SJSA1 (cell line): Measurements from ENCODE around the gene ZNF74. TPM values are rescaled to one million over a fixed set of nuclear protein-coding genes. Genes with fewer than 3 reads are reported as not detected.
"Not testable (repeated sequence)": the region's sequence is repeated elsewhere in the genome, so short reads cannot be mapped to it uniquely, and the experiment has no call there.

Experiments
- DNase-seq, 2 experiments: peaks; one replicate each; pipeline ENCODE4 v3.0.0-alpha.2; 2015 to 2020; ENCODE audit warnings: low spot score in 2 of 2, low read depth in 1 of 2
- H3K27ac ChIP-seq: fragments of 250-450 bp; sonication (Bioruptor Pico); 2 replicates; pipeline ENCODE4 v1.5.1; 2020; ENCODE audit warnings: mild to moderate bottlenecking, moderate library complexity
- H3K27me3 ChIP-seq: fragments of 250-450 bp; sonication (Bioruptor Pico); replicated peaks from 2 replicates; pipeline ENCODE4 v1.5.1; 2020; ENCODE audit warnings: mild to moderate bottlenecking, moderate library complexity
- H3K36me3 ChIP-seq: fragments of 250-450 bp; sonication (Bioruptor Pico); 2 replicates; pipeline ENCODE4 v1.5.1; 2020; ENCODE audit warnings: mild to moderate bottlenecking
- H3K4me1 ChIP-seq: fragments of 250-450 bp; sonication (Bioruptor Pico); replicated peaks from 2 replicates; pipeline ENCODE4 v1.6.1; 2021; ENCODE audit warnings: mild to moderate bottlenecking
- H3K4me3 ChIP-seq: fragments of 250-450 bp; sonication (Bioruptor Pico); 2 replicates; pipeline ENCODE4 v1.5.1; 2020; ENCODE audit warnings: mild to moderate bottlenecking
- H3K9me3 ChIP-seq: fragments of 250-450 bp; sonication (Bioruptor Pico); replicated peaks from 2 replicates; pipeline ENCODE4 v1.5.1; 2020; ENCODE audit warnings: mild to moderate bottlenecking
- total RNA-seq: library from RNA; depleted of rRNA; stranded (reverse); fragments of >200 nt; shearing (Covaris generic); gene quantifications from 2 replicates; pipeline ENCODE4 v1.2.3, GENCODE V29; 2014

ZNF74 gene
- total RNA-seq, 1 experiment from 2014 or later, result 11.5 TPM

DNA sequence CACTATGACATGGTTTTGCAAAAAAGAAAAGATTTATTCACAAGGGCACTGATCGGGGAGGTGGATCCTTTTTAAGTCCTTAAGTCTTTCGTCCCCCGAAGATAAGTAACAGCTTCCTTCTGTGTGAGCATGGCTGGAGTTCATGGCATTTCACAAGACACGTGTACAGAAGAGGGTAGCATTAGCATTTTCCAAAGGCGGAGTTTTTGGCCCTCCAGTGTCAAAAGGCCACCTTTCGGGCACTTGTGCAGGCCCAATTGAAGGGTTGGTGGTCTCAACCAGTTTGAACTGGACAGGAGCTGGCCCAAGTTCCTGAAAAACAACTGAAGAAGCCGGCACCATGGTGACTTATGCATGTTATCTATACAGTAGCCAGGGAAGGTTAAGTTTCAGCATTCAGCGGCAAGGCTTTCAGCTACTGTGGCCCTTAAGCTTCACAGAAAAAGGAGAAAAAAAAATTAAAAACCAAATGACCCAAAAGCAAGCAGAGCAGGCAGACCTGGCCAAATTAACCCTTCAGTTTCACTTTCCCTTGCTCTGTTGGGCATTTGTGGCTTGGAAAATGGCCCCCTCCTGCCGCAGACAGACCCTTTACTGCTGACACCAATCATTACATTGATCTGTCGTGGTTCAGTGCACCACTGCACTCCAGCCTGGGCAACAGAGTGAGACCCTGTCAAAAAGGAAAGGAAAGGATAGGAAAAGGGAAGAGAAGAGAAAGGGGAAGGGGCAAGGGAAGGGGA is 18.7 kb downstream of the ZNF74 start:
- Histone ChIP-seq H3K27ac (no peak overlapping the region), H3K4me3 (no peak overlapping the region), H3K36me3 (no peaks in the 10 kb centered on the region), H3K9me3 (no peaks in the 10 kb centered on the region), H3K4me1 (no peaks in the 10 kb centered on the region), H3K27me3 (no peaks in the 10 kb centered on the region)
- DNase-seq, result no peak

DNA sequence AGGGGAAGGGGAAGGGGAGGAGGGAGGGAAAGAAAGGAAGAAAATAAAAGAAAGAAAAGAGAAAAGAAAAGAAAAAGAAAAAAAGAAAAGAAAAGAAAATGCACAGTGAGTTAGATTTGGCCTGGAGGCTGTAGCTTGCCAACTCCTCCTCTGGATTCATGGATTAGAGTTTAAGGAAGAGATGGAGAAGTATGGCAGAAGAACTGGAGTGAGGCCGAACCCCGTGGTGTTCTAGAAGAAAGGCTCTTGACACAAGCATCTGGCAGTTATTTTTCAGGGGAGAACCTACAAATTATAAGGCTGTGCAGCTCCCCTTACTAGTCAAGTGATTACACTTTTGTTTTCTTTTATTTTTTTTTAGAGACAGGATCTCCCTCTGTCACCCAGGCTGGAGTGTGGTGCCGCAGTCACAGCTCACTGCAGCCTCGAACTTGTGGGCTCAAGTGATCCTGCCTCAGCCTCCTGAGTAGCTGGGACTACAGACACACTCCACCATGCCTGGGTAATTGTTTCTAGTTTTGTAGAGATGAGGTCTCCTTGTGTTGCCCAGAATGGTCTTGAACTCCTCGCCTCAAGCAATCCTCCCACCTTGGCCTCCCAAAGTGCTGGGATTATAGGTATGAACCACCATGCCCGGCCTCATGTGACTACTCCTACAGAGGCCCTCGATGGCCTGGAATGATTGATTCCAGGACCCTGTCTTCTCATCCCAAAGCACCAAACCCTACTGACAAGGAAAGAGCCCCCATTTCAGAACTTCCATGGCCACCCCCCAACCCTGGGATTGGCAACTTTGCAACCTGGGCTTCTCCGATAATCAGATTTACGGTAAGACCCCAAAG is 19.5 kb downstream of the ZNF74 start:
- no peak for DNase-seq
- Histone ChIP-seq H3K4me3 (no peak overlapping the region), H3K4me1 (peaks cover 2% of the 10 kb centered on the region), H3K27ac (no peak overlapping the region), H3K36me3 (no peaks in the 10 kb centered on the region), H3K27me3 (no peaks in the 10 kb centered on the region), H3K9me3 (no peaks in the 10 kb centered on the region)

DNA sequence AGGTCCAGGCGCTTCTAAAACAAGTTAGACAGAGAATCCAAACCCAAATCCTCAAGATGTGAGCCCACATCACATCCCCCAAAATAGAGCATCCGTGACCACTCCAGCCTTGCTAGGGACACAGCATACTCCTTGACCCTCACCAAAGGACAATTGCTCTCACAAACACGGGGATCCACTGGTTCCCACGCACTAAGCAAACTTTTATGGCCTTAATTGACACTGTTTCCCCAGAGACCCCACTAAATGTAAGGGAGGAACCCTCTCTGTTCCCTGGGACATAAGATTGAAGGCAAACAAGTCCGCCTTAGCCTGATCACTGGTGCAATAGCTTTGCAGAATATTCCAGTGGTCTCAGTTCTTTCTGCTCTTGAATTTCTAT is 20.1 kb downstream of the ZNF74 start:
- no peak overlapping the region for H3K4me3 ChIP-seq
- H3K27me3 ChIP-seq, result no peaks in the 10 kb centered on the region
- no peak overlapping the region for H3K27ac ChIP-seq
- H3K4me1 ChIP-seq, result peaks cover 5% of the 10 kb centered on the region
- H3K9me3 ChIP-seq, result no peaks in the 10 kb centered on the region
- DNase-seq, result no peak
- no peaks in the 10 kb centered on the region for H3K36me3 ChIP-seq

DNA sequence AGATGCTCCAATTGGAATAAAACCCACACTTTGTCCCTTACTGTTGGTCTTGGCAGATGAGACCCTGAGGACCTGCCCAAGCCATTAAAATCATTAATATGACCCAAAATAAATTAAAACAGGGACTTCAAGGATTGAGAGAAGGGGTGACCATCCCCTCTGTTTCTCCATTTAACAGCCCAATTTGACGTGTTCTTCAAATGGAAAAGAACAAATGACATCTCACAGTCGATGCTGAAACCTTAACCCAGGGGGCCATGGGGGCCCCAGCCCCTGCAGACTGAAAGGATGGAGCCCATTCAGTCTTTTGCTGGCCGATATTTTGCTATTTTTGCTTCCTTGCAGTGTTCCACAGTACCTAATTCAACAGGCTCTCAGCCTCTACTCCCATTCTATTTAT is 20.5 kb downstream of the ZNF74 start:
- H3K36me3 ChIP-seq, result no peaks in the 10 kb centered on the region
- DNase-seq, result no peak
- H3K4me1 ChIP-seq, result peaks cover 5% of the 10 kb centered on the region
- H3K27me3 ChIP-seq, result no peaks in the 10 kb centered on the region
- no peaks in the 10 kb centered on the region for H3K9me3 ChIP-seq
- no peak overlapping the region for H3K27ac ChIP-seq
- H3K4me3 ChIP-seq, result no peak overlapping the region

DNA sequence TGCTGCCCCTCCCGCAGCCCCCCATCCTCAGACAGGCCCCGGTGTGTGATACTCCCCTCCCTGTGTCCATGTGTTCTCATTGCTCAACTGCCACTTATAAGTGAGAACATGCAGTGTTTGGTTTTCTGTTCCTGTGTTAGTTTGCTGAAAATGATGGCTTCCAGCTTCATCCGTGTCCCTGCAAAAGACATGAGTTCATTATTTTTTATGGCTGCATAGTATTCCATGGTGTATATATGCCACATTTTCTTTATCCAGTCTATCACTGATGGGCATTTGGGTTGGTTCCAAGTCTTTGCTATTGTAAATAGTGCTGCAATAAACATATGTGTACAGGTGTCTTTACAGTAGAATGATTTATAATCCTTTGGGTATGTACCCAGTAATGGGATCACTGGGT is 21.3 kb downstream of the ZNF74 start:
- not testable (repeated sequence) for H3K4me3 ChIP-seq, H3K27me3 ChIP-seq, H3K27ac ChIP-seq, H3K4me1 ChIP-seq, DNase-seq, H3K36me3 ChIP-seq, H3K9me3 ChIP-seq

DNA sequence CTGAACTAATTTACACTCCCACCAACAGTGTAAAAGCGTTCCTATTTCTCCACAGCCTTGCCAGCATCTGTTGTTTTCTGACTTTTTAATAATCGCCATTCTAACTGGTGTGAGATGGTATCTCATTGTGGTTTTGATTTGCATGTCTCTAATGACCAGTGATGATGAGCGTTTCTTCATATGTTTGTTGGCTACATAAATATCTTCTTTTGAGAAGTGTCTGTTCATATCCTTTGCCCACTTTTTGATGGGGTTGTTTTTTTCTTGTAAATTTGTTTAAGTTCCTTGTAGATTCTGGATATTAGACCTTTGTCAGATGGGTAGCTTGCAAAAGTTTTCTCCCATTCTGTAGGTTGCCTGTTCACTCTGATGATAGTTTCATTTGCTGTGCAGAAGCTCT is 21.7 kb downstream of the ZNF74 start:
- not testable (repeated sequence) for H3K9me3 ChIP-seq, H3K27me3 ChIP-seq, H3K27ac ChIP-seq, H3K4me1 ChIP-seq, H3K4me3 ChIP-seq, H3K36me3 ChIP-seq, DNase-seq

DNA sequence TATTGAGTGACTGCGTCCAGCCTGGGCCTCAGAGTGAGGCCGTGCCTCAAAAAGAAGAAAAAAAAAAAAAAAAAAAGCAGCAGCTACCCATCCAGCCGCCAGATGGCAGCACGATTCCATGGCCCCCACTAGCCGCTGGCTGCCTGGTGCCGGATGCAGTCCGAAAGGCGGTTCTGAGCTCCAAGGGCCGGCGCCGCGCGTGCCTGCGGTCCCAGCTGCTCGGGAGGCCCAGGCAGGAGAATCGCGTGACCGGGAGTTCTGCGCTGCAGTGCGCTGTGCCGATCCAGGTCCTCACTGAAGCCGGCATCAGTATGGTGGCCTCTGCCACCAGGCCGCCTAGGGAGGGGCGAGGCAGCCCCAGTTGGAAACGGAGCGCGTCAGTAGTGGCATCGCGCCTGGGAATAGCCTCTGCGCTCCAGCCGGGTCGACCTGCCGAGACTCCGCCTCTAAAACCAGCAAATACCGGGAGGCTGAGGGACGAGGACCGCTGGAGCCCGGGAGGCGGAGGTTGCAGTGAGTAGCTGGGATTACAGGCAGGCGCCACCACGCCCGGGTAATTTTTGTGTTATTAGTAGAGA is 24.3 kb downstream of the ZNF74 start:
- Histone ChIP-seq H3K4me1 (peaks cover 19% of the 10 kb centered on the region), H3K9me3 (no peaks in the 10 kb centered on the region), H3K27me3 (no peaks in the 10 kb centered on the region), H3K27ac (no peak overlapping the region), H3K36me3 (peaks cover 5% of the 10 kb centered on the region), H3K4me3 (peak overlapping the region; percentile 35)
- DNase-seq, result peak; percentile 82 to 87

DNA sequence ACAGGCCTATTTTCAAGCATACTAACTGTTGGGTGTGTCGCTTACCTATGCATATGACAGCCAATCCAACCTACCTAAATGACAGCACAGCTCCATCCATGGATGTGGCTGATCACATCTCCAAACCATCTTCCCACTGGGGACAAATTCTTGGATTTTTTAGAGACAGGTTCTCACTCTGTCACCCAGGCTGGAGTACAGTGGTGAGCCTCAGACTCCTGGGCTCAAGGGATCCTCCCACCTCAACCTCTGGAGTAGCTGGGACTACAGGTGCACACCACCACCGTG is 25.7 kb downstream of the ZNF74 start:
- H3K4me1 ChIP-seq, result peaks cover 20% of the 10 kb centered on the region
- no peaks in the 10 kb centered on the region for H3K9me3 ChIP-seq
- H3K27ac ChIP-seq, result no peak overlapping the region
- H3K27me3 ChIP-seq, result no peaks in the 10 kb centered on the region
- H3K36me3 ChIP-seq, result peaks cover 18% of the 10 kb centered on the region
- H3K4me3 ChIP-seq, result no peak overlapping the region
- no peak for DNase-seq

DNA sequence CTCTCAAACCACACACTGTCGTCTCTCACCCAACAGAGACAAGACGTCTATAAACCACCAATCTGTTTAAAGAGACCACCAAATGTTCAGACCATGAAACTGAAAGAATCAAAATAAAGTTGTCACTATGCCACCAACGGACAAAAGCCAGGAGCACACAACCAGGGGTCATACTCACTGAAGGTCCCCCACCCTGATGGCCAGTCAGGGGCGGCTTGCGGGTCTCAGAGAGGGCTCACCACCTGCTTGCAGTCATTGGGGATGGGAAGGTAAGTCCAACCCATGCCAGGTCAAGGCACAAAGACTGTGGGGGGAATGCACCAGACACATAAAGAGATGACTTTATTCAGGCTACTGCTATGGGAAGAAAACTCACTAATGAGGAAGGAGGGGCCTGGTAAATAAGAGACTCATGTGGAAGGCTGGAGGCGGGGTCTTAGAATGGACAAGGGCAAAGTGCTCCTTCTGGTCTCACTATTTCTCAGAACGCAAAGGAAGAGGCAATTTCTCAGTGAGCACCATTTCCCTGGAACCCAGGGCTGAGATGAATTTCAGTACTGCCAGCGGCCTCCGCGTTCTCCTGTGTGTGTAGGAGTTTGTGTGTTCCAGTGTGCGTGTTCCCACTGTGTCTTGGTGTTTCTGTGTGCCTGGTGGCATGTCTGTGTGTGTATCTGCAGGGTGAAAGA is 26.3 kb downstream of the ZNF74 start:
- Histone ChIP-seq H3K27ac (no peak overlapping the region), H3K9me3 (no peaks in the 10 kb centered on the region)
- no peak for DNase-seq

DNA sequence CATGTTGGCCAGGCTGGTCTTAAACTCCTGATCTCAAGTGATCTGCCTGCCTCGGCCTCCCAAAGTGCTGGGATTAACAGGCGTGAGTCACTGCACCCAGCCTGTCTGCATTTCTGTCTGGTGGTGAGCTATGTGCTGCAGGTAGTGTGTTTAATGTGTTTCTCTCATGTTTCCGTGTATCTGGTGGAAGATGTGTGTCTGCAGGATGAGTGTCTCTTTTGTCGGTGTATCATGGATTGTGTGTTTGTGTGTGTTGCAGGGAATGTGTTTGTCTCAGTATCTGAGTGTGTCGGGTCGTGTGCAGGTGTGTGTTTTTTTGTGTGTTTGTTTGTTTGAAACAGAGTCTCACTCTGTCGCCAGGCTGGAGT is 27.5 kb downstream of the ZNF74 start:
- Histone ChIP-seq H3K4me3 (no peak overlapping the region), H3K27me3 (no peaks in the 10 kb centered on the region), H3K4me1 (peaks cover 20% of the 10 kb centered on the region), H3K36me3 (peaks cover 35% of the 10 kb centered on the region), H3K9me3 (no peaks in the 10 kb centered on the region), H3K27ac (no peak overlapping the region)
- no peak for DNase-seq

More for the DNA sequence above, 26.3 kb downstream of the ZNF74 start:
- H3K27me3 ChIP-seq, result no peaks in the 10 kb centered on the region
- peaks cover 20% of the 10 kb centered on the region for H3K4me1 ChIP-seq
- peaks cover 25% of the 10 kb centered on the region for H3K36me3 ChIP-seq
- no peak overlapping the region for H3K4me3 ChIP-seq

DNA sequence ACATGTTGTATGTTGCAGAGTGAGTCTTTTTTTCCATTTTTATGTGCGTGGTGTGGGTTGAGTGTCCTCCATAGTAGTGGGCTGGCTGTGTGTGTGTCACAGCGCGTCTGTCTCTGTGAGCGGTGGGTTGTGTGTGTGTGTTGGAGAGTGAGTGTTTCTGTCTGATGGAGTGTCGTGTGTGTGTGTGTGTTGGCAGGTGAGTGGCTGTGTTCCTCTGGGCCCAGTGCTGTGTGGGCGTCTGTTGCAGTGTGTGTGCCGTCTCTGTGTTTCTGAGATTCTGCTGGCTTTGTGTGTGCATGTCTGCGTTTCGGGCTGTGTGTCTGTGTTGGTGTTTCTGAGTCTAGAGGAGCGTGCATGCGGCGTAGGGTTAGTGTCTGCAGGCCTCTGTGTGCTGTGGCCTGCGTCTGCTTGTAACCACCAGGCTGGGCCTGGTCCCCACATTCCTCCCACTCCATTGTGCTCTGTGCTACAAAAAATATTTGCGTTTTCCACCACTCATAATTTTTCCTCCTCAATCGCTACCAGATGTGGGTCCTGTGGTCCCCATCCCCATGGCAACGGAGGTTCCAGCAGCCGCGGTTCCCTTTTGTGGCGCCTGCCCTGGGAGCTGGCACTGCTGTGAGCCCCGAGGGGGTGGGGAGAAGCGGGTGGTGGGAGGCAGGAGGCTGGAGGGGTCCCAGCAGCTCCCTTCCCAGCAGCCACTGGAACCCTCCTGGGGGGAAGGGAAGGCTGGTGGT is 28.5 kb downstream of the ZNF74 start:
- peak; percentile 61 to 78 for DNase-seq
- Histone ChIP-seq H3K27ac (peak overlapping the region; percentile 53), H3K27me3 (no peaks in the 10 kb centered on the region), H3K4me1 (peaks cover 20% of the 10 kb centered on the region), H3K36me3 (peaks cover 44% of the 10 kb centered on the region), H3K4me3 (no peak overlapping the region), H3K9me3 (no peaks in the 10 kb centered on the region)

DNA sequence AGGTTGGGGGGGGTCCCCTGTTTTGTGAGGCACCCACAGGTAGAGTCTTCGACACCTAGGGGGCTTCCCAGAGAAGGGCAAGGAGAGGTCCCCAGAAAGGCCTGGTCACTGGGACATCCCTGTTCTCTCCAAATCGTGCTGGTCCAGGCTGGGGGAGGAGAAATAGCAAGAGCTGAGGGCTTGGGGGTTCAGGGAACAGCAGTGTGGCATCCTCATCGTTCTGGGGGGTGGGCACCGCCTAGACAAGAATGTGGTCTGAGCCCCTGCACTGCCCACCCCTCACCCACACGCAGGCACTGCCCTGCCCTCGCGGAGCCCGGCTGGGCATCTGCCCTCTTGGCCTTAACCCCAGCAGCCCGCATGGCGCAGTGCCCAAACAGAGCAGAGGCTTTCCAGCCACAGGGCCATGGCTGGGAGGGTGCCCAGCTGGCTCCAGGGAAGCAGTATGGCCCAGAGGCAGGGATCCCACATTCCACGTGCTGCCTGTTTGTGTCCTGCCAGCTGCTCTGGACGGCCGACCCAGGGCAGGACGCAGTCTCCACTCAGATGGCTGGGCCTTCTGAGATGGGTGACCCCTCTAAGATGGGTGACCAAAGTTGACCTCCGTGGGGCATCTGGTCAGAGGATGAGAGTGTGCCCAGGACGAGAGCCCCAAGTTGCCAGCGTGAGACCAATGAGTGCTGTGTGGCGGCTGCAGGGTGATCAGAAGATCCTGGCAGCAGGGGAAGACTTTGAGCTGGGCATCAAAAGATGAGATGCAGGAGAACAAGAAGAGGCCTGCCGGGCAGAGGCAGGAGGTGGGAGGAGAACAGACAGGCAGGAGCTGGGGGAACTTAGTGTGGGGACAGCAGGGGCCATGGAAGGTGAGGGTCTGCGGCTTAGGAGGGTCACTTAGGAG is 29.3 kb downstream of the ZNF74 start:
- Histone ChIP-seq H3K27ac (peak overlapping the region; percentile 53), H3K4me3 (no peak overlapping the region), H3K4me1 (peaks cover 20% of the 10 kb centered on the region), H3K9me3 (no peaks in the 10 kb centered on the region), H3K27me3 (no peaks in the 10 kb centered on the region), H3K36me3 (peaks cover 49% of the 10 kb centered on the region)
- DNase-seq, result peak in 1 of 2 experiments; percentile 15
